HPDE6-E6E7 (cell line): ENCODE data around the gene RNF25.

Experiments
- DNase-seq: peaks from one replicate; pipeline ENCODE4 v3.0.0; 2011; ENCODE audit warnings: missing footprints; ENCODE audit errors: extremely low spot score

RNF25 gene

DNA sequence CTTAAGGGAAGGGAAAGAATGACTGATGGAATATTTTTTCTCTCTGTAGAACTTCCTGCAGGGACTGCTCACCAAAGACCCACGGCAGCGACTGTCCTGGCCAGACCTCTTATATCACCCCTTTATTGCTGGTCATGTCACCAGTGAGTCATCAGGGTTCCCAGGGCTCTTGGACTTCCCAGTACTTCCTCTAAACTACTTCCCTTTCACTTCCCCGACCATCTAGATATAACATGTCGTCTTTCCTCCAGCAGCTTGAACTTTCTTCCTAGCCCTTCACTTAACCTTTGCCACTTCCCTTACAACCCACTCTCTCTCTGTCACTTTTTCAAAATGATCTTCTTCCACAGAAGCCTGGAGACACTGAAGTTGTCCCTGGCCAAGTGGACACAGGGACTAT is 7.3 kb upstream of the RNF25 start:
- no peak for DNase-seq

DNA sequence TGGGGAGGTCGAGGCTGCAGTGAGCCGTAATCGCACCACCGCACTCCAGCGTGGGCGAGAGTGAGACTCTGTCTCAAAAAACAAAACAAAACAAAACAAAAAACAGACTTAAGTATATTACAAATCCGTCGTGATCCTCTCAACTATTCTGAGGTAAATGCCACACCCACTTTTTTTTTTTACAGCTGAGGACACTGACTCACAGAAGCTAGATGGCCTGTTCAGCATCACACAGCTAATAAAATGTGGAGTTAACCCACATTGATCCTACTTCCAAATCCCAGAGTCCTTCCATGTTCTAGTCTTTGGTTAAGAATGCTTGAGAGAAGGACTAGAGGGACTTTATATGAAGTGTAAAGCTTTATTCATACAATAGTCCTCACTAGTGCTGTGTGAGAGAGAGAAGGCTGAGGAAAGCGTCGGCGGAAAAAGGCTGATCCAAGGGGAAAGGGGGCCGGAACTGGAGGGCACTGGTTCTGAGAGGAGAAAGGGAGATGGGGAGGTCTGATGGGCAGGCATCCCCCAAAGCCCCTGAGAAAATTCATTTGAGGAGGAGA is 627 bp downstream of the RNF25 start:
- DNase-seq, result peak; percentile 34

DNA sequence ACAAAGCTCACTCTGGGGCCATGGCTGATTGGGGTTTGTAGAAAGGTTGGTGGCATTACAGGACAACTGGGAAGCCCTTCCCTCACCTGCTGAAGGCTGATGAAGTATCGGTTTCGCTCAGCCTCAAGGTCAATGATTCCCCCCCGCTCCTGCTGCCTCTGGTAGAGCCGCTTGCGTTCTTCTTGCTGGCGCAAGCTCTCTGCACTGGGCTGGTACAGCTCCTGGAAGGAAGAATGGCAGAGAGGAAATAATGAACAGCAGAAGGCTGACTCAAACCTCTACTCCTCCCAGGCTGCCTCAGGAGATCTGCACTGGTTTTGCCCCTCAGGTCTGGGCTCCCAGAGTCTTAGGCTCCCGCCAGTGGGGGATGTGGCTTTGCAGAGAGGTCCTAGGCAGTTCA is 7.1 kb downstream of the RNF25 start:
- DNase-seq, result no peak

DNA sequence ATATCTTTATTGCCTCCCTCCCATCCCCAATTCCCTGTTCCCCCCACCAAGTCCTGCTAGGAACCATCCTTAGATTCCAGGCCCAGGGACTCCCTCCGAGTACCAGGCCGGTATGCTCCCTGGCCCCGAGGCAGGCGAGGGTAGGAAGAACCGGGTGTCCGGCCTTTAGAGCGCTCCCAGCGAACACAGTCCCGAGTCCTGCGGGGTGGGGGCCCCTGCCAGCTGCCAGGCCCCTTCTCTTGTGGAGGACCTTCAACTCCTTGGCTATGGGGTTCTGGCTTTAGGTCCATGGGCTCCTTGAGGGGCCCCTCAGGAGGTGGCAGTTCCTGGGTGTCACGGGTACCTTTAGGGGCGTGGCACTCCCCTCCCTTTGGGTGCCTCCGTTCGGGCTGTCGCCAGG is 7.9 kb downstream of the RNF25 start:
- DNase-seq, result no peak

DNA sequence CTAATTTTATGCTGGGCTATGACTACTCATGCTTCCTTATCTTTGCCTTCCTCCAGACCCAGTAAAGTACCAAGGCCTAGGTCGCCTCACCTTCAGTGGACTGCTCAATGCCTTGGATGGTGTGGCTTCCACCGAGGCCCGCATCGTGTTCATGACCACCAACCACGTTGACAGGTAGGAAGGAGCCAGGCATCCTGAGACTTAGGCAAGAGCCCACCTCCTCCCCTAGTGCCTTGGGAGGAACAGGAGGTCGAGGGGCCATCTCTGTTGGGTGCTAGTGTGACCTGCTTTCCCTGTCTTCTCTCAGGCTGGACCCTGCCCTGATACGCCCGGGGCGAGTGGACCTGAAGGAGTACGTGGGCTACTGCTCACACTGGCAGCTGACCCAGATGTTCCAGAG is 9.0 kb downstream of the RNF25 start:
- DNase-seq, result no peak

DNA sequence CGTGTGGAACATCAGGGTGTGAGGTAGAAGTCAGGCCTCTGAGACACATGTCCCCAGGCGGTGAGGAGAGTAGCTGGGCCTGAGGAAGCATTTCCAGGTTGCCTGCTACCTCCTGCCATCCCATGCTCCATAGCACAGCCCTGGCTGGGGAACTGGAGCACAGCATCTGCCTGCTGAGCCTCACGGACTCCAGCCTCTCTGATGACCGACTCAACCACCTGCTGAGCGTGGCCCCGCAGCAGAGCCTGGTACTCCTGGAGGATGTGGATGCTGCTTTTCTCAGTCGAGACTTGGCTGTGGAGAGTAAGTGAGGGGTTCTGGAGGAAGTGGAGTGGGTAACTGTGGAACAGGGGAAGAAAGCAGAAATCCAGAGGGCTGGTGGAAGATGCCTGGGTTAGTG is 9.4 kb downstream of the RNF25 start:
- DNase-seq, result no peak

DNA sequence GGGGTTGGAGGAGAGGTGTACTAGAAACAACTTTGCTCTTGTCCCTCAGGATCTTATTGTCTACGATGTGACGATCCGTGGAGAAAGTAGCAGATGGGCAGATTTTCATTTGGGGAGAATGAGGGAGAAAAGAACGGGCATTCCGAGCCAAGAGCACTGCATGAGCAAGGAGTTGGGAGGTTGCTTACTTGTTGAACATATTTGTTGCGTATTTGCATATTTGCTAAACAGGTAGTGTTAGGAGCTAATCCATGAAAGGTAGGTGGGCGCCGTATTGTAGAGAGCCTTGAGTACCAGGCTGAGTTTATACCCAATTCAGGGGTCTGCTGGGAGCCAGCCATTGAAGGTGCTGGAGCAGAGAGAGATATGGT is 11.8 kb downstream of the RNF25 start:
- DNase-seq, result no peak

DNA sequence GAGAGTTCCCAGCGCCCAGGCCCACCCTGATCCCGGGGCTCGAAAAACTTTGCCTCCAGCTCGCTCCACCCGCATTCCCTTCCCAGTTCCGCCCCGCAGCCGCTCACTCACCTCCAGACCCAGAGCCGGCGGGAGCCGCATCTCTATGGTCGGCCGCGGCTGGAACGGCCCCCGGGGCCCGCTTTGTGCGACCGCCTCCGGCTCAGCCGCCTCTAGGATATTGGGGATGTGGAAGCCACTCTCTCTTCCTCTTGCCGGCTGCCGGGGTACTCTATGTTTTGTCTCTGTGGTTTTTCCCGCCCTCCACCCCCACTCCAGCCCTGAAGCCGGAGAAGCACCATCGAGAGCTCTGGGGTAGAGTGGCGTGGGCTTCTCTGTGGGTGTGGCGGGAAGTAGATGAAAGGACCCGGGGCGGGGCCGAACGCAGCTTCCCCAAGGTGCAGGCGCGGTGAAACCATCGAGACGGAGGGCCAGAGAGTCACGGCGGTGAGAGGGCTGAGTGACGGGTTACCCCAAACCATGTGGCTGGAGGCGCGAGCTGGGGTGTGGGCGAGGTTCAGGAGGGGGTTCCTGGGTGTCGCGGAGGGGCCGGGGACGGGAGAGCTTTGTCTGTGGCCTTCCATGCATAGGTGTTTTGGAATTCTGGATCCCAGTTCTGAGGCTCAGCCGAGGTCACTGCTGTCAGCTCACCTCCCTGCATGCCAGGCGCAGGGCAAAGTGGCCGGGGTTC is 12.4 kb downstream of the RNF25 start, which contains the start of the genes BCS1L and ZNF142:
Gene BCS1L (plus strand): TSS at position 426 of the 730 bp plus-strand sequence. CDS start 1,305 bp downstream, outside the sequence.
Gene ZNF142 (minus strand): TSS at position 366 of the 730 bp plus-strand sequence. CDS start 3,194 bp downstream, outside the sequence.
- peak; percentile 96 for DNase-seq

DNA sequence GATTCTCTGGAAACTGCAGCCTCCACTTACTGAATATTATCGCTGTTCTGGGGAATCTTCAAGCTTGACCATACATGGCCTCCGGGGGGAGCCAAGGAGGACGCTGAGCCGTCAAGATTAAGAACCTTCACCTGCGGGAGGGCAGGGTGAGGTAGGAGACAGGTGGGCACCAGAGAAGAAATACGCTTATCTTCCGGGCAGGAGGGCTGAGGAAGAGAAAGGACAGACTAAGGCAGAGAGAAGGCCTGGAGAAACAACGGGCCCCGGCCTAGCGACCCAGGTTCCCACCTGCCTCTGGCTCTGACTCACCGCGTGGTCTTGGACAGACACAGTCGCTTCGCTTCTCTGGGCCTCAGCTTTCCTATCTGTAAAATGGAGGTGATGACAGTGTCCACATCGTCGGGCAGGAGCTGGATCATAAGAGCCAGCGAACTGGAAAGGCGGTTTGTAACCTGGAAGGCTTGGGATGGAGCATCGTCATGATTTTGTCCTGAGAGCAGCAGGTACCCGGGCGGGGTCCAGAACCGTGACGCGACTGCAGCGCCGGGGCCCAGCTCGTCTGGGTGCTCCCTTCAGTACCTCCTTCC is 13.0 kb downstream of the RNF25 start:
- peak; percentile 69 for DNase-seq

DNA sequence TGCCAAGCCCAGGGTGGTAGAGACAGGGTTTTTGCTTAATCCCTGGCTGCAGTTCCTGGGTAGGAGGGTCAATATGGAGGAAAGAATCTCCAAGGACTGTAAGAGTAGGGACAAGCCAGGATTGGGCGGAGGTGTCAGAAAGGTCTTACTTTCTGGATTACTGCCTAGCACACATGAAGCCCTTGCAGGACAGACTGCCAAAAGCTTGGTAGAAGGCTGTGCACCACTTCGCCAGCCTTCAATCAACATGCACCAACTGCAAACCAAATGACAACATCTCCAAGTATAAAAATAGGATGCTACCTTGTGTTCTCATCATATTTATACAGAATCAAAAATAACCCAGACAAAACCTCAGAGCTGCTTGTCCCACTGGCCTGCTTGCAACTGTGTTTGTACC is 16.1 kb downstream of the RNF25 start:
- no peak for DNase-seq

DNA sequence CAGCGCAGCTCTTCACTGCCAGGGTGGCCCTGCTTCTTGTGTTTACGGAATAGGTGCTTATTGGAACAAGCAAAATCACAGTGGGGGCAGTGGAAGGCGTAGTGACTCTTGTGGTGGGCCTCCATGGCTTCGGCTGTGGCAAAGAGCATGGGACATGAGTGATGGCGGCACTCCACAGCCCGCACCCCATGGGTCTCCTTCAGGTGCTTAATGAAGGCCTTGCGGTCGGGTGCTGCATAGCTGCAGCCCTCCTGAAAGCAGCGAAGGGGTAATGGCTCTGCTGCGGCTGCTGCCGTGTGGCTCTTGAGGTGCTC is 23.1 kb downstream of the RNF25 start:
- DNase-seq, result no peak

DNA sequence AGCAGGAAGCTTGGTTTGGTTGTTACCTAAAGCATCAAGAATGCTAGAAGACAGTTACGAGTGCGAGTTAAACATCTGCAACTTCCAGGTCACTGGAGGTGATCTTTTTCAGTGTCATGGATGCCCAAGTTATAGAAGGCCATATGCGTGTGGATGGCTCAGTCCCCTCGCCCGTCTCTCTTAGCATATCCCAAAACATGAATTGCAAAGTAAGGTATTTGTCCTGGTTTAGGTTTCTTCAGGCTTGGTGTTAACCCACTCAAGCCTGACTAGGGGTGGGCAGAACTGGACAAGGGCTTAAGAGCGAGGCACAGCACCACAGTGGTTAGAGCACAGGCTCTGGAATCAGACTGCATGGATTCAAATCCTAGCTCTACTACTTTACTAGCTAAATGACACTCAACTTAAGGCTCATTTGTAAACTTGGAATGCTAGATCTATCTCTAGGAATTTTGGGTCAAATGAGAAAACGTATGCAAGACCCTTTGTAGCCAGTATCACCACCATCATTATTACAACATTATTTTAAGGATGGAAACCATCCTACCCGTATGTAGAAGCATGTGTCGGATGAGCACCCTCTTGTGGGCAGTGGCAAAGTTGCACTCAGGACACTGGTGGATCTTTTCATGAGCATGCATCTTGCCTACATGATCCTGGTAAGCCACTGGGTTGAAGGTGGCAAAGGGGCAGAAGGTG is 23.6 kb downstream of the RNF25 start:
- DNase-seq, result no peak

DNA sequence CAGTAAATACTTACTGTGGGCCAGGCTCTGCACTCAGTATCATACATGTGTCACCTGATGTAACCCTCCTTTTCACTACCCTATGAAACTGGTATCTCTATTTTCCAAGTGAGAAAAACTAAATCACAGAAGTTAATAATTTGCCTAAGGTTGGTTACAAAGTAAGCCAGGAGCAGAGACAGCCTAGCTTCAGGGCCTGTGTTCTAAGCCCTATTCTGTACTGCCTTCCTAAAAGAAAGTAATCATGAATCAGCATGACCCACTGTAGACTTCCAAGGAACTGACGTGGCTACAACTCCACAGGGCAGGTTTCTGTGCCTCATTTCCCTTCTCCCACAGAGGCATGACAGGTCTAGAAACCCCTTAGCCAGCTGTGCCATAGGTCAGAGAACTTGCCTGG is 26.7 kb downstream of the RNF25 start:
- DNase-seq, result peak; percentile 70

DNA sequence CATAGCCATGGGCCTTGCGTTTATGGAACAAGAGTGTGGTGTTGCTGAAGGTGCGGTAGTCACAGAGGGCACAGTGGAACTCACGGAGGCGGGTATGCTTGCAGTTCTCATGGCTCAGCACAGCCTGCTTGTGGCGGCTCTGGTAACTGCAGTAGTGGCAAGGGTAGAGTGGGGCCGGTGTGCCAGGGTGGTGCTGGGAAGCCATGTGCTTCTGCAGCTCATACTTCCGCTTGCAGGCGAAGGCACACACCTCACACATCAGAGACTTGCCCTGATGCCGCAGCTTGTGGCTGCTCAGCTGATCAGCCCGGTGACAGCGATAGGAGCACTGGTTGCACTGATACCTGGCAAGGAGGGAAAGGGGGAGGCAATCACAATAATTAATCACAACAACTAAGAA is 27.1 kb downstream of the RNF25 start:
- DNase-seq, result no peak

DNA sequence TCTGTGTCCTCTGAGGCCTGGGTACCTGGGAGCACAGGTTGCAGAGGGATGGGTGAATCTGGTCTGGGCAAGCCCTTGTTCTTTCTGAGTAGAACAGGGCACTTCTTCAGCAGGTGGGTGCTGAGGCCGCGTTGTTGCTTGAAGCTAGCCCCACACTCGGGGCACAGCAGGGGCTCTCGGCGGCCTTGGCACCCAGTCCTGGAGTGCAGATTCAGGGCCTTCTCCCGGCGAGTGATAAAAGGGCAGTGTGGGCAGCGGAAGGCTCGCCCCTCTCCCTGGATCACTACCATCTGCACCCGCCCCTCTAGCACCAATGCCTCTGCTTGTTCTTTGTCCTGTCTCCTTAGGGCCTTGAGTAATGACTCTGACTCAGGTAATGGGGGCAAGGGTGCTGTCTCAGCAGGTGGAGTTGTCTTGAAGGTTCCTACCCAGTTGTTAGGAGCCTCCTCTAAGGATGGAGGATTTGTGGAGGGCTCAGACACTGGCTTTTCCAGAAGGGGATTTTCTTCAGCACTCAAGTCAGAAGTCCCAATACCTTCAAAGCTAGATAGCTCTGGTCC is 28.0 kb downstream of the RNF25 start:
- DNase-seq, result no peak

DNA sequence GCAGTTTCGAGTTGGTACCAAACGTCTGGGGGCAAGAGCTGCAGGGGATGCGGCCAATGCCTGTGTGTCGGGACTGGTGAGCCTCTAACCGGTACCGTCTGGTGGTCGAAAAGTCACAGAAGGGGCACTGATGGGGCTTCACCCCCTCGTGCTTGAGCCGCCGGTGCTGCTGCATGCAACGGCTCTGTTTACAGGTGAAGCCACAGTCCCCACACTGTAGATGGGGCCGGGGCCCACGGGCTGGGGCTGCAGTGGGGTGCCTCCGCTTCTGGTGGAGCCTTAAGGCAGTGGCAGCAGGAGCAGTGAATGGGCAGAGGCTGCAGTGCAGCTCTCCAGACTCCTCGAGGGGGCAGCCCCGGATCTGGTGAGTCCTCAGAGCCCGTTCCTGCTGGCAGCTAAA is 29.0 kb downstream of the RNF25 start:
- no peak for DNase-seq

DNA sequence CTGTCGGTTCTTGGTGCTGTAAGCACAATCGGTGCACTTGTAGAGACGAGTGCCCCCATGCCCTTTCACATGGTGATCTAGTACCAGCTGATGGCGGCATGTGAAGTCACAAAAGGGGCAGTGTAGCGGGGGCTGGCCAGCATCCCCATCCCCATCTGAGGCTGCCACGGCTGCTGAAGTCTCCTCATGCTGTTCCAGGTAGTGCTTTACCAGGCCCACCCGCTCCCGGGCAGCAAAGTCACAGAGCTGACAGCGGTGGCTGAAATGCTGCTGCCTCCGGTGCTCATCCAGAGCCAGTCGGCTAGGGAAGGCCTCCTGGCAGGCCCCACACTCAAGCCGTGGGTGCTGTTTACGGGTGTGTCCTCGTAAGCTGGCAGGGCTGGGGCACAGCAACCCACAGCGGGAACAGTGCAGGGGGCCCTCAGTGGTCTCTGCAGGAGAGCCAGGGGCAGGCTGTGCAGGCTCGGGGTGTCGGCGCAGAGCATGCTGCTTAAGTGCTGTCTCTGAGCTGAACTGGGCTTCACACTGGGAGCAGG is 29.6 kb downstream of the RNF25 start:
- DNase-seq, result no peak

DNA sequence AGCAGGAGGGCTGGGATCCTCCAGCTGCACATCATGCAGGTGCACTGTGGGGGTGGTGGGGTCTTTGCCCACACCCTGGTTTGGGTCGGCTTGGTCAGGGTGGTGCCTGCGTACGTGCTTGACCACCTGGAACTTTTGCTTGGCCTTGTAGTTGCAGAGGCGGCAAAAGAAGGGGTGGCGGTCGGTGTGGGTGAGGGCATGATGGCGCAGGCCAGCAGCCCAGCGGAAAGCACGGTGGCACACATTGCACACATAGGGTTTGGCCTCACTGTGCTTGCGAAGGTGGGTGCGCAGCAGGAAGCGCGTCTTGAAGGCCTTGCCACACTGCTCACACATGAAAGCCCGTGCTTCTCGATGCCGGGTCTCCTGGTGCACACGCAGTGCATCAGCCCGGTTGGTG is 33.4 kb downstream of the RNF25 start:
- no peak for DNase-seq

DNA sequence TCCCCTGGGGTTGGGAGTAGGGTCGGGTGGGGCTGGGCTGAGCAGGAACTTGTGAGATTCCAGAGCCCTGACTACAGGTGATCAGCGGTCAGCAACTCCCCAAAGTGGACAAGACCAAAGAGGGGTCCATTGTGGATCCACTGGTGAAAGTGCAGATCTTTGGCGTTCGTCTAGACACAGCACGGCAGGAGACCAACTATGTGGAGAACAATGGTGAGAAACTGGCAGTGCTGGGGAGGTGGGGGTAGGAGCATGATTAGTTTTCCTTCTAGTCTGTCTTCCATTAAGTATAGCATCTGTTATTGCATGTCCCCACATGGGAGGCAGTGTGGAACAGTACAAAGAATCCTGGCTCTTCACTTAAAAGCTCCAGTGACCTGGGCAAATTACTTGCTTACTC is 36.1 kb downstream of the RNF25 start:
- DNase-seq, result no peak

DNA sequence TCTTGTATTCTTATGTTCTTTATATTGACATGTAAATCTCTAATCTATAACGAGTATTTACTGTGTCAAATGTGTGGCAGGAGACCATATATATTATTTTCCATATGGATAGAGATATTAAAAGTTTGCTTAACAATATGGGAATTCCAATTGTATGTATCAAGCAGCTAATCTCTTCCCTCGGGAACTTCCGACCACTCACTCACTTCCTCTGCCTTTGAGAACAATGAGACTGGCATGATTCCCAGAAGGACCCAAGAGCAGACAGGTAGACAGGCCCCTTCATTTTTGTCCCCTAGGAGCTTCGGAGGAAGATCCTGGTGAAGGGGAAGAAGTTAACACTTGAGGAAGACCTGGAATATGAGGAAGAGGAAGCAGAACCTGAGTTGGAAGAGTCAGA is 40.0 kb downstream of the RNF25 start:
- no peak for DNase-seq

DNA sequence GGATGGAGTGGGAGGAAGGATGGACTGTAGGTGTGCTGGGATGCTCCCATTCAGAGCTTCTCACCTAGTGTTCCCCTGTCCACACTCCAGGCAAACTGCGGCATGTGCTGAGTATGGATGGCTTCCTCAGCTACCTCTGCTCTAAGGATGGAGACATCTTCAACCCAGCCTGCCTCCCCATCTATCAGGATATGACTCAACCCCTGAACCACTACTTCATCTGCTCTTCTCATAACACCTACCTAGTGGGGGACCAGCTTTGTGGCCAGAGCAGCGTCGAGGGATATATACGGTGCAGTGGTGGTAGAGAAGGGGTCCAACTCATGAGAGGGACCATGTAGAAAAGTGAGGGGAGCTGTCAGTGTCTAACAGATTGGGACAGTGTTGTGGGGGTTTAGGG is 43.9 kb downstream of the RNF25 start:
- DNase-seq, result no peak

DNA sequence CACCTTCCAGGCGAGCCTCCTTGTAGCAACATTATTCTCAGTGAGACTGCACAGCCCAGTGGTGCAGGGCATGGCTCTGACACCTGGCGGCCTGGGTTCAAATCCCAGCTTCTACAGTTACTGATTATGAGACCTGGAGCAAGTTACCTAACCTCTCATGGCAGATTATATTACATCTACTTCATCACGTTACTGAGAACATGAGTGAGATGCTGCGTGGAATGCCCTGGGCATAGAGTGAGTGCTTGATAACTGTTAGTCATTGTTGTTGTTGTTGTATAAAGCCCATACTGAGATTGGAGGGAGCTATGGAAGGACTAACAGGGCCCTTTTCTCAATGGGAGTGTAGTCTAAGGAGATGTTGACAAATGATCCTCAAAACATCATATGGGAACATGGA is 45.4 kb downstream of the RNF25 start:
- no peak for DNase-seq
